Cardiac atrium fibroblast (primary cell): ENCODE measurements around the gene TTC39A. TPM values are rescaled to one million over a fixed set of nuclear protein-coding genes. Genes with fewer than 3 reads are reported as not detected.

Source experiments
- total RNA-seq: library from RNA; depleted of rRNA; stranded (reverse); fragments of >200 nt; gene quantifications from 2 replicates; pipeline ENCODE4 v1.2.3, GENCODE V29; 2015

TTC39A gene
- total RNA-seq: not detected in 2 replicates

DNA sequence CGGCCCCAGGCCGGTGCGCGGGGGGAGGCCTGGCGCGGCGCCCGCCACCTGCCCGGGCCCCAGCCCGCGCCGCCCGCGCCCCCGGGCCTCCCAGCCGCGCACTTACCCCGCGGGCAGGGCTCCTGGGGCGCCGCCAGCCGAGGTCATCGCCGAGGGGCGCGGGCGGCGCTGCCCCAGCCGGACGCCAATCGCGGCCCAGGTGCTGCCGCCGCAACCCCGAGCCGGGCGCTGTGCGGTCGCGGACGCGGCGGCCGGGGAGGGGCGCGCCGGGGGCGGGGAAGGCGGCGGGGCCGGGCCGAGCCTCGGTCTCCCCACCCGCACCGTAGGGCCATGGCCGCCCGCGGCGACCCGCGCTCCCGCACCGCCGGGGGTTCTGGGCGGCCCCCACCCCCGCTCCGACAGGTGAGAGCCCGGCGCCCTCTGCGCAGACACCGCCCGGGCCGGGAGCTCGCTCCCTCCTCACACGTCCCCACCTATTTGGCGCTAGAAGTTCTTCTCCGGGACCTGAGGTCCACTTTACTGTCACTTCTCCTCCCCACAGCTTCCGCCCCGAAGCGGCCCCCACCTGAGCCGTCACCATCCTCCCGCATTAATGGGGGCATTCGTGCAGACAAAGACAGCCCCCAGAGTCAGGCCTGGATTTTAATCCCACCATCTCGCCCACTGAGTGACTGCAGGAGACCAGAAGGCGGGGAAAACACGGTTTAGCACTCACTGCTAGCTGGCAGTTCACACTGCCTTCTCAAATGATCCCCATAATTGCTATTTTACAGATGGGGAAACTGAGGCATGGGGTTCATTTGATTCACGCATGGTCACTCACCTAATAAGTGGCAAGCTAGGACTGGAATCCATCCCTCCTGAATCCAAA is at the start of gene TTC39A:
Gene TTC39A (minus strand): TSS at position 232 of the 871 bp plus-strand sequence. CDS start 85 bp downstream, at position 147.

Other genes starting within 250 kb of the TTC39A start
- gene C1orf185, start 228.3 kb downstream of the TTC39A start, total RNA-seq: not detected in 2 replicates
- gene RNF11, start 94.3 kb downstream of the TTC39A start, total RNA-seq: 61.4 and 71.6 TPM in 2 replicates
- gene EPS15, start 188.7 kb upstream of the TTC39A start, total RNA-seq: 34.7 and 43.6 TPM in 2 replicates